Measurements from ENCODE around the gene REC114.
"Not testable (repeated sequence)": the region's sequence is repeated elsewhere in the genome, so short reads cannot be mapped to it uniquely, and the experiment has no call there.

REC114 gene

DNA sequence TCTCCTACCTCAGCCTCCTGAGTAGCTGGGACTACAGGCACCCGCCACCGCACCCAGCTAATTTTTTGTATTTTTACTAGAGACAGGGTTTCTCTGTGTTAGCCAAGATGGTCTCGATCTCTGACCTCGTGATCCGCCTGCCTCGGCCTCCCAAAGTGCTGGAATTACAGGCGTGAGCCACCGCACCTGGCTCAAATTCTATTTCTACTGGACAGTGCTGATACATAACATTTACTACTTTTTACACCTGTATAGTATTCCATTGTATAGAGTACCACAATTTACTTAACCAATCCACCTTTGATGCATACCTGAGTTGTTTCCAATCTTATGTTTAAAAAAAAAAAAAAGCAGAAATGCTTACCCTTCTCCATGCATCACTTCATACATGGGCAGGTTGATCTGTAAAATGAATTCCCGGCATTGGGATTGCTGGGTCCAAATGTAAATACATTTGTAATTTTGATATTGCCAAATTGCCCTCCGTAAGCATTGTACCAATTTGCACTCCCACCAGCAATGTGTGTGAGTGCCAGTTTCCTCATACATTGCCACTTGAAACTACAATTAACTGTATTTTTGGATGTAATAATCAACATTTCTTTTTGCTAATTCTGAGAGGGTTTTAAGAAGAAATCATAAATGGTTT, 95.7 kb downstream of the REC114 start:
- H3K36me3 Mint-ChIP-seq (ENCODE audit: low read depth): no peaks in the 10 kb centered on the region
- H3K27me3 Mint-ChIP-seq (ENCODE audit: low read depth, poor library complexity): no peaks in the 10 kb centered on the region
- TF ChIP-seq, protein P1, sequence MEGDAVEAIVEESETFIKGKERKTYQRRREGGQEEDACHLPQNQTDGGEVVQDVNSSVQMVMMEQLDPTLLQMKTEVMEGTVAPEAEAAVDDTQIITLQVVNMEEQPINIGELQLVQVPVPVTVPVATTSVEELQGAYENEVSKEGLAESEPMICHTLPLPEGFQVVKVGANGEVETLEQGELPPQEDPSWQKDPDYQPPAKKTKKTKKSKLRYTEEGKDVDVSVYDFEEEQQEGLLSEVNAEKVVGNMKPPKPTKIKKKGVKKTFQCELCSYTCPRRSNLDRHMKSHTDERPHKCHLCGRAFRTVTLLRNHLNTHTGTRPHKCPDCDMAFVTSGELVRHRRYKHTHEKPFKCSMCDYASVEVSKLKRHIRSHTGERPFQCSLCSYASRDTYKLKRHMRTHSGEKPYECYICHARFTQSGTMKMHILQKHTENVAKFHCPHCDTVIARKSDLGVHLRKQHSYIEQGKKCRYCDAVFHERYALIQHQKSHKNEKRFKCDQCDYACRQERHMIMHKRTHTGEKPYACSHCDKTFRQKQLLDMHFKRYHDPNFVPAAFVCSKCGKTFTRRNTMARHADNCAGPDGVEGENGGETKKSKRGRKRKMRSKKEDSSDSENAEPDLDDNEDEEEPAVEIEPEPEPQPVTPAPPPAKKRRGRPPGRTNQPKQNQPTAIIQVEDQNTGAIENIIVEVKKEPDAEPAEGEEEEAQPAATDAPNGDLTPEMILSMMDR (IDR thresholded peaks at IDR 0.05): no peak
- no peaks in the 10 kb centered on the region for H3K9me3 Mint-ChIP-seq
- no peak for DNase-seq
- no peaks in the 10 kb centered on the region for H3K4me1 Mint-ChIP-seq
- no peak overlapping the region for H3K27ac Mint-ChIP-seq
- no peak overlapping the region for H3K4me3 Mint-ChIP-seq

DNA sequence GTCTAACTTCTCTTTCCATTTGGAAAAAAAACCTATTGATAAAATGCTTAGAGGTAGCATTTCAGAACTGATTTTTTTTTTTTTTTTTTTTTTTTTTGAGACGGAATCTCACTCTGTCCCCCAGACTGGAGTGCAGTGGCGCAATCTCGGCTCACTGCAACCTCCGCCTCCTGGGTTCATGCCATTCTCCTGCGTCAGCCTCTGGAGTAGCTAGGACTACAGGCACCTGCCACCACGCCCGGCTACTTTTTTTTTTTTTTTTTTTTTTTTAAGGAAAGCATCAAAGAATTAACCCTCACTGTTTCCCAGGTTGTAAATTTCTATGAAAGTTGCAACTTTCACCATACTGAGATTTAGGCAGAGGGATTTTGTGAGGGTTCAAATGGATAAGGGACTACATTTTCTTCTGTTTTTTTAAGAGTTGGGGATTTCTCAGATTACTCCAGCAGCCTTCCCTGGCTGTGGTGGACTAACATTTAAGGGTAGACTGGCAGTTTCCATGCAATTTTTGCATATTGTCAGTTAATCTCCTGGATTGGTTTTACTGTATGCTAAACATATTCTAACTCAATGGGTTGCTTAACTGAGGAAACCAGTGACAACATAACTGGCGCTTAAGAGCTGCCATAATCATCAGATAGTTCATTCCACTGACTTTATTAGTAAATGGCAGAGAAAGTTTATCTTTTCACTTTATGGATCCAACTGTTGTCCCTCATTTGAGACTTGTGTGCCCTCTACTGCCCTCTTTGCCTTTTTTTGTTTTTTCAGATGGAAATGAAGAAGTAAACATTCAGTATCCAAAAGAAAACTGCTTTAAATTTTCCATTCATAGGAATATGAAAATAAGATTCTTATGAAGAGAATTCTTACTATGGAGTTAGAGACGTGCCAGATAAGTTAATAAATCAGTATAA, 96.5 kb downstream of the REC114 start:
- Mint-ChIP-seq H3K36me3 (ENCODE audit: low read depth) (no peaks in the 10 kb centered on the region), H3K4me1 (no peaks in the 10 kb centered on the region), H3K9me3 (no peaks in the 10 kb centered on the region), H3K27me3 (ENCODE audit: low read depth, poor library complexity) (peaks cover under 1% of the 10 kb centered on the region), H3K4me3 (no peak overlapping the region), H3K27ac (no peak overlapping the region)
- no peak for DNase-seq
- TF ChIP-seq, protein P1 (IDR thresholded peaks at IDR 0.05): no peak

- DNase-seq: no peak
- Mint-ChIP-seq H3K27ac (no peak overlapping the region), H3K9me3 (no peaks in the 10 kb centered on the region), H3K27me3 (ENCODE audit: low read depth, poor library complexity) (peaks cover 4% of the 10 kb centered on the region), H3K4me3 (no peak overlapping the region), H3K4me1 (no peaks in the 10 kb centered on the region), H3K36me3 (ENCODE audit: low read depth) (no peaks in the 10 kb centered on the region)
- TF ChIP-seq, protein P1 (IDR thresholded peaks at IDR 0.05): no peak
These were observed 97.2 kb downstream of the REC114 start for GRCh38 chr15:73540161-73540560.

GRCh38 chr15:73541479-73541878, 98.5 kb downstream of the REC114 start:
- TF ChIP-seq, protein P1 (IDR thresholded peaks at IDR 0.05): no peak

GRCh38 chr15:73548925-73549324, 106.0 kb downstream of the REC114 start:
- not testable (repeated sequence) for DNase-seq; H3K36me3 Mint-ChIP-seq (ENCODE audit: low read depth); H3K4me1 Mint-ChIP-seq

More at GRCh38 chr15:73541479-73541878, 98.5 kb downstream of the REC114 start:
- H3K9me3 Mint-ChIP-seq: no peaks in the 10 kb centered on the region
- no peak overlapping the region for H3K27ac Mint-ChIP-seq
- peaks cover 4% of the 10 kb centered on the region for H3K27me3 Mint-ChIP-seq (ENCODE audit: low read depth, poor library complexity)
- H3K4me3 Mint-ChIP-seq: no peak overlapping the region
- no peaks in the 10 kb centered on the region for H3K36me3 Mint-ChIP-seq (ENCODE audit: low read depth)
- no peak for DNase-seq
- no peaks in the 10 kb centered on the region for H3K4me1 Mint-ChIP-seq

GRCh38 chr15:73550190-73550589, 107.2 kb downstream of the REC114 start:
- DNase-seq: no peak
- peaks cover 5% of the 10 kb centered on the region for H3K4me1 Mint-ChIP-seq
- H3K9me3 Mint-ChIP-seq: no peaks in the 10 kb centered on the region
- no peaks in the 10 kb centered on the region for H3K36me3 Mint-ChIP-seq (ENCODE audit: low read depth)
- H3K4me3 Mint-ChIP-seq: no peak overlapping the region
- no peak overlapping the region for H3K27ac Mint-ChIP-seq
- peaks cover 7% of the 10 kb centered on the region for H3K27me3 Mint-ChIP-seq (ENCODE audit: low read depth, poor library complexity)
- TF ChIP-seq, protein P1 (IDR thresholded peaks at IDR 0.05): no peak

More at GRCh38 chr15:73548925-73549324, 106.0 kb downstream of the REC114 start:
- H3K9me3 Mint-ChIP-seq, H3K4me3 Mint-ChIP-seq, H3K27ac Mint-ChIP-seq: not testable (repeated sequence)
- H3K27me3 Mint-ChIP-seq (ENCODE audit: low read depth, poor library complexity): peaks cover 11% of the 10 kb centered on the region

All from nephron progenitor cell (in vitro differentiated cells).